HL-60 (cell line): ENCODE data around the gene ALG3.

ENCODE experiments used
- DNase-seq, 2 experiments: peaks; one replicate each; pipeline ENCODE4 v3.0.0-alpha.2; 2010 to 2020; ENCODE audit warnings: low read depth in 1 of 2, low spot score in 1 of 2
- H3K27ac ChIP-seq: fragments of 250-450 bp; sonication (Bioruptor Pico); replicated peaks from 2 replicates; pipeline ENCODE4 v1.5.1; 2020; ENCODE audit warnings: mild to moderate bottlenecking, moderate library complexity
- H3K27me3 ChIP-seq: fragments of 250-450 bp; sonication (Bioruptor Pico); 2 replicates; pipeline ENCODE4 v1.5.1; 2021; ENCODE audit warnings: mild to moderate bottlenecking, moderate library complexity; ENCODE audit not compliant: insufficient read depth, poor library complexity, severe bottlenecking
- H3K4me3 ChIP-seq: replicated peaks from 2 replicates; pipeline ENCODE4 v1.5.1; 2011; ENCODE audit warnings: mild to moderate bottlenecking, control low read depth, low read length; ENCODE audit not compliant: insufficient read depth
- GABPA ChIP-seq: IDR thresholded peaks from 2 replicates; pipeline ENCODE4 v1.6.1; 2012; ENCODE audit warnings: low read depth
- POLR2AphosphoS5 ChIP-seq: IDR thresholded peaks from 2 replicates; pipeline ENCODE4 v1.6.1; 2012; ENCODE audit warnings: low read depth
- SPI1 ChIP-seq: IDR thresholded peaks from 2 replicates; pipeline ENCODE4 v1.6.1; 2012; ENCODE audit warnings: low read depth, mild to moderate bottlenecking, borderline replicate concordance
- TF ChIP-seq, protein P1 (sequence below): IDR thresholded peaks from one replicate; pipeline ENCODE4 v1.5.1; 2011; ENCODE audit warnings: low read length, control low read depth, inconsistent platforms; ENCODE audit not compliant: insufficient read depth
- TF ChIP-seq, protein P2 (sequence below): IDR thresholded peaks from 2 replicates; pipeline ENCODE4 v1.6.1; 2012; ENCODE audit warnings: low read depth; ENCODE audit not compliant: insufficient replicate concordance

Gene ALG3

DNA sequence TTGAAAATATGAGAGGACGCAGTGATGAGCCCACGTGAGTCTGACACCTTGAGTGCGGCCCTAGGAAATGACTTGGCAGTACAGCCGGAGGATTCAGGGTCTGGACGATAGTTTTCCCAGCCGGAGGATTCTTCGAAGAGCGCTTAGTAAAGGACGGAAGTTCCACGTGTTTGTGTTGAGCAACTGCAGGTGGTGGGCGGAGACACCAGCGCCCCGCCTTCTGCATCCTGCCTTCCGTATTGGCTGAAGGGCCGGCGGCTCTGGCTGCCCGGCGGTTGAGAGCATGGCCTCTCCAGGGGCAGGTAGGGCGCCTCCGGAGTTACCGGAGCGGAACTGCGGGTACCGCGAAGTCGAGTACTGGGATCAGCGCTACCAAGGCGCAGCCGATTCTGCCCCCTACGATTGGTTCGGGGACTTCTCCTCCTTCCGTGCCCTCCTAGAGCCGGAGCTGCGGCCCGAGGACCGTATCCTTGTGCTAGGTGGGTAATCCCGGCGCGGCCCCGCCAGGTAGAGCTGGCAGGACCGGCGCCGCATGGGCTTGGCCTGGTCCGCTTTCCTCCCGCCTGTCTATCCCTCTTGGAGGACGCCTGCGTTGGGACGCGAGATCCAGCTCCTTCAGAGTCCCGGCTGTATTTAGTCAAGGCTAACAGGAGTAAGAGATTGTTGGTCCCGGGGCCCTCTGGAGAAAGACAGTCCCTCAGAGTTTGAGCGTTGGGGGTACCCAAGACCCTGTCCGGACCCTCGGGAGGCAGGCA is 827 bp upstream of the ALG3 start, which contains the start of gene EEF1AKMT4:
Gene EEF1AKMT4, plus strand, starts transcription at position 261 of the 755 bp plus-strand sequence. Its CDS starts 23 bp downstream, at position 284.
- Histone ChIP-seq H3K27me3 (no peaks in the 10 kb centered on the region), H3K27ac (peak within 1 kb of the TSS; percentile 94)
- TF ChIP-seq, protein P1, sequence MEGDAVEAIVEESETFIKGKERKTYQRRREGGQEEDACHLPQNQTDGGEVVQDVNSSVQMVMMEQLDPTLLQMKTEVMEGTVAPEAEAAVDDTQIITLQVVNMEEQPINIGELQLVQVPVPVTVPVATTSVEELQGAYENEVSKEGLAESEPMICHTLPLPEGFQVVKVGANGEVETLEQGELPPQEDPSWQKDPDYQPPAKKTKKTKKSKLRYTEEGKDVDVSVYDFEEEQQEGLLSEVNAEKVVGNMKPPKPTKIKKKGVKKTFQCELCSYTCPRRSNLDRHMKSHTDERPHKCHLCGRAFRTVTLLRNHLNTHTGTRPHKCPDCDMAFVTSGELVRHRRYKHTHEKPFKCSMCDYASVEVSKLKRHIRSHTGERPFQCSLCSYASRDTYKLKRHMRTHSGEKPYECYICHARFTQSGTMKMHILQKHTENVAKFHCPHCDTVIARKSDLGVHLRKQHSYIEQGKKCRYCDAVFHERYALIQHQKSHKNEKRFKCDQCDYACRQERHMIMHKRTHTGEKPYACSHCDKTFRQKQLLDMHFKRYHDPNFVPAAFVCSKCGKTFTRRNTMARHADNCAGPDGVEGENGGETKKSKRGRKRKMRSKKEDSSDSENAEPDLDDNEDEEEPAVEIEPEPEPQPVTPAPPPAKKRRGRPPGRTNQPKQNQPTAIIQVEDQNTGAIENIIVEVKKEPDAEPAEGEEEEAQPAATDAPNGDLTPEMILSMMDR: peak; percentile 69
- TF ChIP-seq SPI1 (peak; percentile 82; the same call in 1 of the 2 replicates), GABPA (peak; percentile 89), POLR2AphosphoS5 (no peak; the same call in 1 of the 2 replicates)
- TF ChIP-seq, protein P2, sequence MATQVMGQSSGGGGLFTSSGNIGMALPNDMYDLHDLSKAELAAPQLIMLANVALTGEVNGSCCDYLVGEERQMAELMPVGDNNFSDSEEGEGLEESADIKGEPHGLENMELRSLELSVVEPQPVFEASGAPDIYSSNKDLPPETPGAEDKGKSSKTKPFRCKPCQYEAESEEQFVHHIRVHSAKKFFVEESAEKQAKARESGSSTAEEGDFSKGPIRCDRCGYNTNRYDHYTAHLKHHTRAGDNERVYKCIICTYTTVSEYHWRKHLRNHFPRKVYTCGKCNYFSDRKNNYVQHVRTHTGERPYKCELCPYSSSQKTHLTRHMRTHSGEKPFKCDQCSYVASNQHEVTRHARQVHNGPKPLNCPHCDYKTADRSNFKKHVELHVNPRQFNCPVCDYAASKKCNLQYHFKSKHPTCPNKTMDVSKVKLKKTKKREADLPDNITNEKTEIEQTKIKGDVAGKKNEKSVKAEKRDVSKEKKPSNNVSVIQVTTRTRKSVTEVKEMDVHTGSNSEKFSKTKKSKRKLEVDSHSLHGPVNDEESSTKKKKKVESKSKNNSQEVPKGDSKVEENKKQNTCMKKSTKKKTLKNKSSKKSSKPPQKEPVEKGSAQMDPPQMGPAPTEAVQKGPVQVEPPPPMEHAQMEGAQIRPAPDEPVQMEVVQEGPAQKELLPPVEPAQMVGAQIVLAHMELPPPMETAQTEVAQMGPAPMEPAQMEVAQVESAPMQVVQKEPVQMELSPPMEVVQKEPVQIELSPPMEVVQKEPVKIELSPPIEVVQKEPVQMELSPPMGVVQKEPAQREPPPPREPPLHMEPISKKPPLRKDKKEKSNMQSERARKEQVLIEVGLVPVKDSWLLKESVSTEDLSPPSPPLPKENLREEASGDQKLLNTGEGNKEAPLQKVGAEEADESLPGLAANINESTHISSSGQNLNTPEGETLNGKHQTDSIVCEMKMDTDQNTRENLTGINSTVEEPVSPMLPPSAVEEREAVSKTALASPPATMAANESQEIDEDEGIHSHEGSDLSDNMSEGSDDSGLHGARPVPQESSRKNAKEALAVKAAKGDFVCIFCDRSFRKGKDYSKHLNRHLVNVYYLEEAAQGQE: peak; percentile 51

DNA sequence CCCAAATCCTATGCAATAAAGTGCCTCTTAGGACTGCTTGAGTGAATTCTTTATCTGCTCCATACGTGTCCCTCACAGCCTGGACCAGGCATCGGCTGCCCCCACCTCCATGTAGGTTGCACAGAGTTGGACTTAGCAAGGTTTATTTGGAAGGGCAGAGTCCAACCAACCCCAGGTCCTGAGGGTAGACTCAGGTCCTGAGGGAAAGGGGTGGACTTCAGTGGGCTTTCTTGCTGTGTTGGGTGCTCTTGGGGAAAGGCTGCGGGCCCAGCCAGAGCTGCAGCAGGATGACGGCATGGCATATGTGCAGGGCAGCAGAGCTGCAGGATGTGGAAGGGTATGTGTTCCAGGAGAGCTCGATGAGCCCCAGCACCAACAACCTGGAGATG is 6.5 kb downstream of the ALG3 start:
- no peak overlapping the region for H3K4me3 ChIP-seq
- H3K27ac ChIP-seq: no peak overlapping the region
- TF ChIP-seq SPI1 (no peak), GABPA (no peak), POLR2AphosphoS5 (no peak)
- TF ChIP-seq, protein P1: no peak
- TF ChIP-seq, protein P2: no peak
- no peaks in the 10 kb centered on the region for H3K27me3 ChIP-seq
- no peak for DNase-seq

More for the DNA sequence above, 827 bp upstream of the ALG3 start, which contains the start of gene EEF1AKMT4:
- peak; percentile 97 to 99 for DNase-seq
- H3K4me3 ChIP-seq: peak within 1 kb of the TSS; percentile 95

DNA sequence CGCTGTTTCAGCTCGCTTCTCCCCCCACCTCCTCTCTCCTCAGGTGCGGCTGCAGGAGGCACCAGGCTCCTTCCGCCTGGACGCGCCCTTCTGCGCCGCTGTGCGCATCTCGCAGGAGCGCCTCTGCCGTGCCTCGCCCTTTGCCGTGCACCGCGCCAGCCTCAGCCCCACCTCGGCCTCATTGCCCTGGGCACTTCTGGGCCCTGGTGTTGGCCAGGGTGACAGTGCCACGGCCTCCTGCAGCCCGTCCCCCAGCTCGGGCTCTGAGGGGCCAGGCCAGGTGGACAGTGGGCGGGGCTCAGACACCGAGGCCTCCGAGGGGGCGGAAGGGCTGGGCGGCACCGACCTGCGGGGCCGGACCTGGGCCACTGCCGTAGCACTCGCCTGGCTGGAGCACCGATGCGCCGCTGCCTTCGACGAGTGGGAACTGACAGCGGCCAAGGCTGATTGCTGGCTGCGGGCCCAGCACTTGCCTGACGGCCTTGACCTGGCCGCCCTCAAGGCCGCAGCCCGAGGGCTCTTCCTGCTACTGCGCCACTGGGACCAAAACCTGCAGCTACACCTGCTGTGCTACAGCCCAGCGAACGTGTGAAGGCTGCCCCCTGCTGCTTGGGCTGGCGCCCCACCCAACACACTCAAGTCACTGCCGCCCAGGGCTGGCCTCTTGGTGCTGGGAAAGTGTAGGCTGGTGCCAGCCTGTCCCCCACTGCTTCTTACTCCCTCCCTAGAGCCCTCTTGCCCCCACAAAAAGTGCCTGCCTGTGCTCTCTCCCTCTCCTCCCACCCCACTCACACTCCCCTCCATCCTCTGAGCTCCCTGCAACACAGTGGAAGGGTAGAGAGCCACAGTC is 7.1 kb downstream of the ALG3 start:
- no peak for TF ChIP-seq SPI1
- TF ChIP-seq, protein P1: no peak
- no peak for TF ChIP-seq GABPA
- peak; percentile 39; the same call in 1 of the 2 replicates for TF ChIP-seq POLR2AphosphoS5
- TF ChIP-seq, protein P2: no peak
- H3K27me3 ChIP-seq: no peaks in the 10 kb centered on the region
- no peak for DNase-seq
- H3K27ac ChIP-seq: no peak overlapping the region
- H3K4me3 ChIP-seq: no peak overlapping the region
